Brain microvascular endothelial cell (primary cell): ENCODE data around the gene APBB2.

Experiments used
- DNase-seq: peaks from one replicate; pipeline ENCODE4 v3.0.0-alpha.2; 2020
- H3K27ac ChIP-seq: fragments of 250-450 bp; sonication (Bioruptor Pico); 2 replicates; pipeline ENCODE4 v1.5.1; 2020; ENCODE audit warnings: mild to moderate bottlenecking, moderate library complexity
- H3K27me3 ChIP-seq: fragments of 250-450 bp; sonication (Bioruptor Pico); replicated peaks from 2 replicates; pipeline ENCODE4 v1.5.1; 2020; ENCODE audit warnings: mild to moderate bottlenecking
- H3K36me3 ChIP-seq: fragments of 250-450 bp; sonication (Bioruptor Pico); replicated peaks from 2 replicates; pipeline ENCODE4 v1.5.1; 2020; ENCODE audit warnings: mild to moderate bottlenecking
- H3K4me3 ChIP-seq: 2 replicates; pipeline ENCODE4 v1.5.1; 2011; ENCODE audit warnings: low read depth, mild to moderate bottlenecking, control low read depth, low read length, moderate library complexity
- in situ Hi-C: cut with HindIII; loops from 2 replicates; pipeline ENCODE4 v1.10.0; 2017; ENCODE audit warnings: low sequenced_read_pairs, low pct_ligation_motif_present
- TF ChIP-seq, protein P1 (sequence below): IDR thresholded peaks from 2 replicates; pipeline ENCODE4 v1.5.1; 2011; ENCODE audit warnings: low read depth, mild to moderate bottlenecking, moderate library complexity, low read length, control low read depth, inconsistent platforms; ENCODE audit errors: missing control alignments

The APBB2 gene

DNA sequence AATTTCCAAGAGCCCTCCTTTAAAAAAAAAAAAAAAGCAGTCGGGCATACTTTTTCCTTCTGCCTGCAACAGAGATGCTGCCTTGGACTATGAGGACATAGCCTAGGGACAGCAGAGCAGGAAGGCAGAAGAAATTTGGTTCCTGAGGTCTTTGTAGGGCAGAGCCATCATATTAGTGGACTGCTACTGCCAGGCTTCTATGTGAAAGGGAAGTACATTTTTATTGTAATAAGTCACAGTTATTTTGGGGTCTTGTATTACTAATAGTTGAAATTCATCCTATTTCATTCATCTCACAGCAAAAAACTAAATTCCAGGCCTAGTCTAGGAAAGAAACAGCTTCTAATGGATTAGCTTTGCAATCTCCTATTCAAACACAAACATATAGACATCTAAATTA is 253.4 kb downstream of the APBB2 start:
- in situ Hi-C loops, result no loop called here
- DNase-seq, result no peak
- TF ChIP-seq, protein P1, sequence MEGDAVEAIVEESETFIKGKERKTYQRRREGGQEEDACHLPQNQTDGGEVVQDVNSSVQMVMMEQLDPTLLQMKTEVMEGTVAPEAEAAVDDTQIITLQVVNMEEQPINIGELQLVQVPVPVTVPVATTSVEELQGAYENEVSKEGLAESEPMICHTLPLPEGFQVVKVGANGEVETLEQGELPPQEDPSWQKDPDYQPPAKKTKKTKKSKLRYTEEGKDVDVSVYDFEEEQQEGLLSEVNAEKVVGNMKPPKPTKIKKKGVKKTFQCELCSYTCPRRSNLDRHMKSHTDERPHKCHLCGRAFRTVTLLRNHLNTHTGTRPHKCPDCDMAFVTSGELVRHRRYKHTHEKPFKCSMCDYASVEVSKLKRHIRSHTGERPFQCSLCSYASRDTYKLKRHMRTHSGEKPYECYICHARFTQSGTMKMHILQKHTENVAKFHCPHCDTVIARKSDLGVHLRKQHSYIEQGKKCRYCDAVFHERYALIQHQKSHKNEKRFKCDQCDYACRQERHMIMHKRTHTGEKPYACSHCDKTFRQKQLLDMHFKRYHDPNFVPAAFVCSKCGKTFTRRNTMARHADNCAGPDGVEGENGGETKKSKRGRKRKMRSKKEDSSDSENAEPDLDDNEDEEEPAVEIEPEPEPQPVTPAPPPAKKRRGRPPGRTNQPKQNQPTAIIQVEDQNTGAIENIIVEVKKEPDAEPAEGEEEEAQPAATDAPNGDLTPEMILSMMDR, result no peak
- no peaks in the 10 kb centered on the region for H3K27me3 ChIP-seq
- H3K4me3 ChIP-seq, result no peak overlapping the region
- H3K36me3 ChIP-seq, result no peaks in the 10 kb centered on the region
- H3K27ac ChIP-seq, result no peak overlapping the region

DNA sequence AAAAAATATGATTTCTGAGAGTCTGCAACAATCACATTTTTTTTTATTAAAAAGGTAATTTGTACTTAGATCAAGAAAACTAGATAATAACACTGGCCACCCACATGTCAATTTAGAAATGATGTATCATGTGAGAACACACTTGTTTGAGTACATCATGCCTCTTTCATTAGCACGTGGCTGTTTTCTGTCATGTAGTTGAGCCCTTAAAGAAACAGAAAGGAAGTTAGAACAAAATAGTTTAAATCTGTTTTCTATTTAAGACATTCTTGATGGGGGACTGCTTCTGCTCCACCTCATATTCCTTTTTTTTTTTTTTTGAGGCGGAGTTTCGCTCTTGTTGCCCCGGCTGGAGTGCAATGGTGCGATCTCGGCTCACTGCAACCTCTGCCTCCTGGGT is 257.1 kb downstream of the APBB2 start:
- Histone ChIP-seq H3K27ac (no peak overlapping the region), H3K36me3 (peaks cover 7% of the 10 kb centered on the region), H3K27me3 (no peaks in the 10 kb centered on the region), H3K4me3 (no peak overlapping the region)
- TF ChIP-seq, protein P1, result no peak
- in situ Hi-C loops, result no loop called here
- no peak for DNase-seq

DNA sequence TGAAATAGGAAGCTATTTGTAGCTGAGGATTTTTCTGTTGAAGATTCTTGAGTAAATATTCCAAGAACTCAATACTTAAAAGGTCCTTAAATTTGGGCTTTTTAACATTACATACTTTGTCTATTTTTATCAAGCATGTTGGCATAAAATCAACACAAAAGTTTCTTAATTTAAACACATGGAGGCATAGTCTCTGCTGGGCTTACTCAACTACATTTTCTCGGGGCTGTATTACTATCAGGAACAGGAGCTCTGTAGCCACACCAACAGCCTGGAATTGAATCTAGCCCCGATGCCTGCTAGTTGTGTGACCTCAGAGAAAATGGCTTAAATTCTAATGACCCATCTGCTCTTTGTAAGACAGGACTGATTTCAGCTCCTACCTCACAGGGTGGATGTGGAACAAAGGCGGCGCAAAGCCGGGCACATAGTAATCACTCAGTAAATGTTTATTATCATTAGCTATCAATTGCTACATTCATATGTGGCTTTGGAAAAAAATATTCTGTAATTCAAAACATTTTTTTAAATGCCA is 257.6 kb downstream of the APBB2 start:
- Histone ChIP-seq H3K36me3 (peaks cover 7% of the 10 kb centered on the region), H3K4me3 (no peak overlapping the region), H3K27ac (no peak overlapping the region), H3K27me3 (no peaks in the 10 kb centered on the region)
- TF ChIP-seq, protein P1, result no peak
- no peak for DNase-seq
- in situ Hi-C loops, result no loop called here

DNA sequence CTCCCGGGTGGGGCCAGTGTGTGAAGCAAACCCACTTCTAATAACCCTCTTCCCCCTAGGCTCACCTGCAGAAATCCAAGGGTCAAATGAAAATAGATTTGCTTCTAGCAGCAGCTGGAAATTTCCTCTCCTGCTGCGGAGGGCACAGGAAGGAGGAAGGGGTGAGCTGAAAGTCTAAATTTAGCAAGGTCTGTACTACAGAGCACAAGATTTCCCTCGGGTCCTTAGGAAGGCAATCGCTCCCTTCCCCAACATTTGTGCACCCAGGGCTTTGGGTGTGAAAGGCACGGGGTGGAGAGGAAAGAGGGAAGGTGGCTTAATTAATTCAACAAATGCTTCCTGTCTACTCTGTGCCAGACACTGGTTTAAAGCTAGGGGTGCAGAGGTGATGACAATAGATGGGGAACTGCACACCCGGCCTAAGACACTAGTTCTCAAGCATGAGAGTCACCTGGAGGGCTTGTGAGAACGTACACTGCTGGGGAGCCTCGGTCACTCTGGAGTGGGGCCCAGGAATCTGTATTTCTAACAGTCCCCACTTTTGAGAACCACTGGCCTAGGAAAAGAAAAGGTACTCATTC is 260.2 kb downstream of the APBB2 start:
- in situ Hi-C loops, result no loop called here
- no peak for DNase-seq
- H3K36me3 ChIP-seq, result peaks cover 9% of the 10 kb centered on the region
- no peak overlapping the region for H3K4me3 ChIP-seq
- no peaks in the 10 kb centered on the region for H3K27me3 ChIP-seq
- no peak overlapping the region for H3K27ac ChIP-seq
- TF ChIP-seq, protein P1, result no peak

DNA sequence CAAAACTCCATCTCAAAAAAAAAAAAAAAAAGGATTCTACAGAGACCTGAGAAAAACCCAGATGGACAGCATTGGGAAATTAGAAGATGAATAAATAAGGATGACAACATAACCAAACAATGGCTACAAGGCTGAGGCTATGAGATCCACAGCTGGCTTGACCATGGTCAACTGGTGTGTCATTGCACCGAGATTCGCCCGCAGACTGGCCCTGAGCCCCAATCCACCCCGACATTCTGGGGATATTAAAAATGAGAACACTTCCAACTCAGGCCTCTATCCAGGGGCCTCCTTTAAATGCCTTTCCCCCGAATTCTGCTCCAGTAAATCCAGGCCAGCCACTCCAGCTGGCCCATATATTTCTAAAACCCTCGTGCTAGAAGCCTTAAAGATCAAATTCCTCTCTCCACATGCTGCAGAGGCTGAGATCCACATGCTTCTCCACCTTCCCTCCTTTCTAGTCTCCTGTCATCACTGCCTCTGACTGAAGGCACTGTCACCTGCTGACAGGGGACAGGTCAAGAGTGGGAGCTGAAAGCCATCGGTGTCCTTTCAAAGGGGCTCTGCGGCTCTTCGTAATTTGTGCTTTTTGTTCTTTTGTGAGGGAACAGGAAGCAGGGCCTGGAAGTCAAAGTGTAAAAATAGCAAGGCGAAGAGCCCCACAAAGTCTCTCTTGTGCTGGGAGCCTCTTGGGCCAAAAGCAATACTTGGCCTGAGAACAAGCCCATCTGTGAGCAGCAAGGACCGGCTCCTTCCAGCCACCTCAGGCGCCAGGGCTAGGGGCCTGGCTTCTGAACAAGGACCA is 260.9 kb downstream of the APBB2 start:
- TF ChIP-seq, protein P1, result no peak
- Histone ChIP-seq H3K27me3 (no peaks in the 10 kb centered on the region), H3K4me3 (no peak overlapping the region), H3K27ac (no peak overlapping the region), H3K36me3 (peaks cover 9% of the 10 kb centered on the region)
- no peak for DNase-seq
- in situ Hi-C loops, result no loop called here
